Heart left ventricle (tissue), 13 donors: Measurements from ENCODE around the gene CLCN3.

Experiments used
- POLR2A ChIP-seq, 2 donors: fragments of 450-650 bp; IDR thresholded peaks; one replicate each; pipeline ENCODE4 v1.6.1; 2017; ENCODE audit warnings: antibody characterized with exemption in 2 of 2, mild to moderate bottlenecking in 2 of 2, moderate library complexity in 2 of 2
- TF ChIP-seq, protein P1 (sequence below), 12 donors: fragments of 200-600 bp; sonication (generic) in 4 of 12; IDR thresholded peaks; one replicate each; pipeline versions ENCODE4 v1.5.0 to v1.8.0; 2018 to 2022; ENCODE audit warnings: antibody characterized with exemption in 12 of 12, mild to moderate bottlenecking in 5 of 12
- donor health status: ischemic (EF 13 %, LVEDD 7.1; RV severe dilation, severe dysfunction).
- donor health status: DM: no; HTN: yes; CAD: no.
- donor health status: DM: no; HTN: no; CAD: no.
- donor health status: ischemic (EF 25% LVEDD 6.9; RV normal size, moderate dysfunction).
- donor health status: ischemic (EF 25% LVEDD 5.7; RV mildly dilated, moderate dysfunction).
- donor health status: ischemic (EF 35%, LVEDD 5.7; RV mildly dilated, moderate dysfunction).
- donor health status: nonischemic (EF 11% LVEDD 7.7; RV severe dilation, severe dysfunction).
- donor health status: DM: yes; HTN: yes; CAD: no.
- donor health status: PGD.
- donor health status: ischemic (EF 29% LVEDD 5.4; RV normal size, mild dysfunction).
- donor health status: nonischemic (EF 23%, LVEDD 6.1; RV moderate dilation, normal function).

DNA sequence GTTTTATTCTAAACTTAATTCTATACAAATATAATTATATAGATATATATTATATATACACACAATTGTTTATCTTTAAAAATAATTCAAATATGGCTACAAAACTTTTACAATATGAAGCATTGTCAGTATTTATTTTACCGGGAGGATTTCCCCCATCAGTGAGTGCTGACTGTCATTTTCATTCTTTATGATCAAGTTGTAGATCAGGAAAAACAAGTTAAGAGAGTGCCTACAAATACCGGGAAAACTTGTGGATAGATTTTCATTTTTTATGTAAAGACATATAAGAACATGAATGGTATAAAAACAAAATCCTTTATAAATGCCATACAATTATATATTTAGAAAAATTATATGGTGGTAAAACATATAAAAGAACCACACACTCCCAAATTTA, 37.8 kb downstream of the CLCN3 start:
- TF ChIP-seq, protein P1, sequence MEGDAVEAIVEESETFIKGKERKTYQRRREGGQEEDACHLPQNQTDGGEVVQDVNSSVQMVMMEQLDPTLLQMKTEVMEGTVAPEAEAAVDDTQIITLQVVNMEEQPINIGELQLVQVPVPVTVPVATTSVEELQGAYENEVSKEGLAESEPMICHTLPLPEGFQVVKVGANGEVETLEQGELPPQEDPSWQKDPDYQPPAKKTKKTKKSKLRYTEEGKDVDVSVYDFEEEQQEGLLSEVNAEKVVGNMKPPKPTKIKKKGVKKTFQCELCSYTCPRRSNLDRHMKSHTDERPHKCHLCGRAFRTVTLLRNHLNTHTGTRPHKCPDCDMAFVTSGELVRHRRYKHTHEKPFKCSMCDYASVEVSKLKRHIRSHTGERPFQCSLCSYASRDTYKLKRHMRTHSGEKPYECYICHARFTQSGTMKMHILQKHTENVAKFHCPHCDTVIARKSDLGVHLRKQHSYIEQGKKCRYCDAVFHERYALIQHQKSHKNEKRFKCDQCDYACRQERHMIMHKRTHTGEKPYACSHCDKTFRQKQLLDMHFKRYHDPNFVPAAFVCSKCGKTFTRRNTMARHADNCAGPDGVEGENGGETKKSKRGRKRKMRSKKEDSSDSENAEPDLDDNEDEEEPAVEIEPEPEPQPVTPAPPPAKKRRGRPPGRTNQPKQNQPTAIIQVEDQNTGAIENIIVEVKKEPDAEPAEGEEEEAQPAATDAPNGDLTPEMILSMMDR (IDR thresholded peaks at IDR 0.05) = no peak
- TF ChIP-seq POLR2A (IDR thresholded peaks at IDR 0.05) = no peak
